ENCODE results near the gene HPSE2. TPM values are rescaled to one million over a fixed set of nuclear protein-coding genes. Genes with fewer than 3 reads are reported as not detected.

The HPSE2 gene
- total RNA-seq, 1 experiment from 2014 or later = not detected

GRCh38 chr10:98950106-98950505 is 285.5 kb downstream of the HPSE2 start:
- no peaks in the 10 kb centered on the region; the same call in 1 of the 2 replicates for H3K9me3 ChIP-seq
- H3K27me3 ChIP-seq (replicated peaks; ENCODE audit: control insufficient read depth, insufficient read depth, low read length) = no peaks in the 10 kb centered on the region
- H3K4me3 ChIP-seq (ENCODE audit: low read depth, low read length) = no peak overlapping the region
- ChIA-PET CTCF (no interaction called here), POLR2A (no interaction called here)
- Mint-ChIP-seq H3K36me3 (ENCODE audit: insufficient read depth, unreplicated experiment) (no peaks in the 10 kb centered on the region), H3K4me3 (ENCODE audit: unreplicated experiment) (no peak overlapping the region), H3K27ac (ENCODE audit: unreplicated experiment) (no peak overlapping the region), H3K27me3 (ENCODE audit: insufficient read depth, unreplicated experiment) (no peaks in the 10 kb centered on the region), H3K9me3 (ENCODE audit: unreplicated experiment) (no peaks in the 10 kb centered on the region), H3K4me1 (ENCODE audit: low read depth, unreplicated experiment) (no peaks in the 10 kb centered on the region)
- H3K4me1 ChIP-seq = no peaks in the 10 kb centered on the region
- no peaks in the 10 kb centered on the region for H3K36me3 ChIP-seq (ENCODE audit: control insufficient read depth, insufficient read depth, low read length)
- no peak for DNase-seq
- intact Hi-C loops (cut with micrococcal nuclease; ENCODE audit: unreplicated experiment) = no loop called here
- TF ChIP-seq CTCF (IDR thresholded peaks at IDR 0.05; ENCODE audit: insufficient read depth in 1 of 2, low read depth in 1 of 2, low read length in 1 of 2, severe bottlenecking in 1 of 2, unreplicated experiment in 1 of 2) = no peak
- BruUV-seq (replicated peaks) = no TSS peak

- intact Hi-C loops (cut with micrococcal nuclease; ENCODE audit: unreplicated experiment) = no loop called here
- no peaks in the 10 kb centered on the region for H3K36me3 ChIP-seq (ENCODE audit: control insufficient read depth, insufficient read depth, low read length)
- BruUV-seq (replicated peaks) = no TSS peak
- POLR2A ChIA-PET = no interaction called here
- H3K4me1 ChIP-seq = no peaks in the 10 kb centered on the region
- no peak for DNase-seq
- H3K9me3 ChIP-seq = no peaks in the 10 kb centered on the region; the same call in 1 of the 2 replicates
- H3K9me3 Mint-ChIP-seq (ENCODE audit: unreplicated experiment) = no peaks in the 10 kb centered on the region
- TF ChIP-seq CTCF (IDR thresholded peaks at IDR 0.05; ENCODE audit: insufficient read depth in 1 of 2, low read depth in 1 of 2, low read length in 1 of 2, severe bottlenecking in 1 of 2, unreplicated experiment in 1 of 2) = no peak
- H3K4me3 Mint-ChIP-seq (ENCODE audit: unreplicated experiment) = no peak overlapping the region
- CTCF ChIA-PET = no interaction called here
- no peaks in the 10 kb centered on the region for H3K4me1 Mint-ChIP-seq (ENCODE audit: low read depth, unreplicated experiment)
- H3K36me3 Mint-ChIP-seq (ENCODE audit: insufficient read depth, unreplicated experiment) = no peaks in the 10 kb centered on the region
- no peaks in the 10 kb centered on the region for H3K27me3 Mint-ChIP-seq (ENCODE audit: insufficient read depth, unreplicated experiment)
- no peak overlapping the region for H3K27ac Mint-ChIP-seq (ENCODE audit: unreplicated experiment)
- H3K4me3 ChIP-seq (ENCODE audit: low read depth, low read length) = no peak overlapping the region
- H3K27me3 ChIP-seq (replicated peaks; ENCODE audit: control insufficient read depth, insufficient read depth, low read length) = no peaks in the 10 kb centered on the region
Measured at GRCh38 chr10:98949306-98949705, 286.3 kb downstream of the HPSE2 start.

DNA sequence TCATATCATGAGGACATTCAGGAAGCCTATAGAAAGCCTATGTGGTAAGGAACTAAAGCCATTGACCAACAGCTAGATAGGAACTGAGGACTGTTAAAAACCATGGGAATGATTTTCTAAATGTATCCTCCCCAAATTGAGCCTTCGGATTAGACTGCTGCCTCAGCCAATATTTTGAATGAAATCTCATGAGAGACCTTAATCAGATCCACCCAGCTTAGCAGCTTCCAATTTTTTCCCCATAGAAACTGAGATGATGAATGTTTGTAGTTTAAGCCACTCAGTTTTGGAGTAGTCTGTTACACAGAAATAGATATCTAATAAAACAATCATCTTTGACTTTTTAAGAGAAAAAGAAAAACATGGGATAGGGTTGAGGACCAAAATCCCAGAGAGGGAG is 292.0 kb downstream of the HPSE2 start:
- no TSS peak for BruUV-seq (replicated peaks)
- Mint-ChIP-seq H3K4me3 (ENCODE audit: unreplicated experiment) (no peak overlapping the region), H3K4me1 (ENCODE audit: low read depth, unreplicated experiment) (no peaks in the 10 kb centered on the region), H3K36me3 (ENCODE audit: insufficient read depth, unreplicated experiment) (no peaks in the 10 kb centered on the region), H3K9me3 (ENCODE audit: unreplicated experiment) (no peaks in the 10 kb centered on the region), H3K27me3 (ENCODE audit: insufficient read depth, unreplicated experiment) (no peaks in the 10 kb centered on the region), H3K27ac (ENCODE audit: unreplicated experiment) (no peak overlapping the region)
- no peak overlapping the region for H3K4me3 ChIP-seq (ENCODE audit: low read depth, low read length)
- no peaks in the 10 kb centered on the region for H3K27me3 ChIP-seq (replicated peaks; ENCODE audit: control insufficient read depth, insufficient read depth, low read length)
- H3K36me3 ChIP-seq (ENCODE audit: control insufficient read depth, insufficient read depth, low read length) = no peaks in the 10 kb centered on the region
- no peaks in the 10 kb centered on the region; the same call in 1 of the 2 replicates for H3K9me3 ChIP-seq
- intact Hi-C loops (cut with micrococcal nuclease; ENCODE audit: unreplicated experiment) = no loop called here
- no peaks in the 10 kb centered on the region for H3K4me1 ChIP-seq
- TF ChIP-seq CTCF (IDR thresholded peaks at IDR 0.05; ENCODE audit: insufficient read depth in 1 of 2, low read depth in 1 of 2, low read length in 1 of 2, severe bottlenecking in 1 of 2, unreplicated experiment in 1 of 2) = no peak
- no peak for DNase-seq
- POLR2A ChIA-PET = no interaction called here
- CTCF ChIA-PET = no interaction called here

All from Caco-2 (cell line).